OCI-LY1 (cell line): ENCODE results near the gene NCCRP1.

ENCODE experiments used
- H2AFZ ChIP-seq: fragments of 200-600 bp; sonication (generic), shearing (Covaris generic); 2 replicates; pipeline ENCODE4 v1.6.0; 2014; ENCODE audit warnings: antibody characterized with exemption, mild to moderate bottlenecking, low read length
- H3F3A ChIP-seq: fragments of 200-600 bp; sonication (generic), shearing (Covaris generic); 2 replicates; pipeline ENCODE4 v1.6.0; 2014; ENCODE audit warnings: mild to moderate bottlenecking, antibody characterized with exemption, low read length, moderate library complexity; ENCODE audit not compliant: insufficient read depth
- H3K27ac ChIP-seq: fragments of 200-600 bp; sonication (generic); 2 replicates; pipeline ENCODE4 v1.5.1; 2014; ENCODE audit warnings: low read length, mixed run types, mild to moderate bottlenecking, low read depth; ENCODE audit not compliant: poor library complexity, severe bottlenecking
- H3K27me3 ChIP-seq: fragments of 200-600 bp; sonication (generic); 2 replicates; pipeline ENCODE4 v1.6.0; 2014; ENCODE audit warnings: antibody characterized with exemption, mild to moderate bottlenecking, low read length, moderate library complexity; ENCODE audit not compliant: insufficient read depth
- H3K36me3 ChIP-seq: fragments of 200-600 bp; sonication (generic); 2 replicates; pipeline ENCODE4 v1.6.1; 2014; ENCODE audit warnings: mild to moderate bottlenecking, antibody characterized with exemption, low read length, moderate library complexity, mixed read lengths; ENCODE audit not compliant: insufficient read depth
- H3K4me1 ChIP-seq: fragments of 200-600 bp; sonication (generic); 2 replicates; pipeline ENCODE4 v1.5.1; 2014; ENCODE audit warnings: mild to moderate bottlenecking, low read length, moderate library complexity; ENCODE audit not compliant: insufficient read depth, severe bottlenecking
- H3K4me2 ChIP-seq: fragments of 200-600 bp; sonication (generic), shearing (Covaris generic); 2 replicates; pipeline ENCODE4 v1.6.1; 2014; ENCODE audit warnings: low read length
- H3K4me3 ChIP-seq: fragments of 200-600 bp; sonication (generic); 2 replicates; pipeline ENCODE4 v1.5.1; 2014; ENCODE audit warnings: low read length, low read depth, mild to moderate bottlenecking, mixed read lengths; ENCODE audit not compliant: poor library complexity, severe bottlenecking
- H3K79me2 ChIP-seq: fragments of 200-600 bp; shearing (Covaris generic); 2 replicates; pipeline ENCODE4 v1.6.1; 2016; ENCODE audit warnings: mixed run types, low read length, mixed read lengths; ENCODE audit not compliant: insufficient read depth
- H3K9ac ChIP-seq: fragments of 200-600 bp; sonication (generic), shearing (Covaris generic); 2 replicates; pipeline ENCODE4 v1.6.1; 2014; ENCODE audit warnings: mild to moderate bottlenecking, low read length, mixed read lengths
- H3K9me2 ChIP-seq: fragments of 200-600 bp; sonication (generic), shearing (Covaris generic); 2 replicates; pipeline ENCODE4 v1.6.1; 2014; ENCODE audit warnings: low read depth, mild to moderate bottlenecking, low read length, mixed read lengths
- H3K9me3 ChIP-seq: fragments of 200-600 bp; shearing (Covaris generic); 2 replicates; pipeline ENCODE4 v1.6.1; 2014; ENCODE audit warnings: low read length, mixed read lengths
- H4K20me1 ChIP-seq: fragments of 200-600 bp; sonication (generic), shearing (Covaris generic); 2 replicates; pipeline ENCODE4 v1.6.0; 2016; ENCODE audit warnings: mild to moderate bottlenecking, low read length; ENCODE audit not compliant: insufficient read depth
- CTCF ChIP-seq: fragments of 200-600 bp; sonication (generic), shearing (Covaris generic); IDR thresholded peaks from 2 replicates; pipeline ENCODE4 v1.5.1; 2017; ENCODE audit warnings: mild to moderate bottlenecking, antibody characterized with exemption, low read length, moderate library complexity, mixed read lengths
- EZH2 ChIP-seq: fragments of 200-600 bp; sonication (generic), shearing (Covaris generic); IDR thresholded peaks from 2 replicates; pipeline ENCODE4 v1.8.0; 2017; ENCODE audit warnings: borderline replicate concordance, mixed run types, mild to moderate bottlenecking, antibody characterized with exemption, low read length, moderate library complexity, mixed read lengths

The NCCRP1 gene

GRCh38 chr19:39150235-39150634 lies 46.5 kb upstream of the NCCRP1 start:
- Histone ChIP-seq H3K9me3 (no peaks in the 10 kb centered on the region), H3K27ac (no peak overlapping the region), H3K9ac (no peak overlapping the region), H3K9me2 (no peaks in the 10 kb centered on the region), H3K79me2 (no peaks in the 10 kb centered on the region), H3K4me2 (no peak overlapping the region), H3K27me3 (no peaks in the 10 kb centered on the region), H3K4me3 (no peak overlapping the region), H3K4me1 (no peaks in the 10 kb centered on the region), H3F3A (no peaks in the 10 kb centered on the region), H4K20me1 (no peaks in the 10 kb centered on the region), H3K36me3 (0 out of 2 replicates have a peak, but pooled peaks cover 6% of the 10 kb centered on the region), H2AFZ (no peak overlapping the region)
- no peak for TF ChIP-seq EZH2
- no peak for TF ChIP-seq CTCF

- Histone ChIP-seq H4K20me1 (no peaks in the 10 kb centered on the region), H3K27ac (no peak overlapping the region)
- TF ChIP-seq EZH2 = no peak
Observed at GRCh38 chr19:39150807-39151600, 45.8 kb upstream of the NCCRP1 start.

GRCh38 chr19:39152066-39152465 lies 44.7 kb upstream of the NCCRP1 start:
- H2AFZ ChIP-seq = no peak overlapping the region

More at GRCh38 chr19:39150807-39151600, 45.8 kb upstream of the NCCRP1 start:
- H2AFZ ChIP-seq = no peak overlapping the region
- no peaks in the 10 kb centered on the region for H3K9me3 ChIP-seq
- H3K27me3 ChIP-seq = no peaks in the 10 kb centered on the region
- no peaks in the 10 kb centered on the region for H3K9me2 ChIP-seq
- H3K4me3 ChIP-seq = no peak overlapping the region
- H3K36me3 ChIP-seq = 0 out of 2 replicates have a peak, but pooled peaks cover 6% of the 10 kb centered on the region
- H3K79me2 ChIP-seq = no peaks in the 10 kb centered on the region
- no peak overlapping the region for H3K4me2 ChIP-seq
- no peaks in the 10 kb centered on the region for H3K4me1 ChIP-seq
- H3K9ac ChIP-seq = no peak overlapping the region
- no peaks in the 10 kb centered on the region for H3F3A ChIP-seq

More at GRCh38 chr19:39152066-39152465, 44.7 kb upstream of the NCCRP1 start:
- Histone ChIP-seq H3K36me3 (0 out of 2 replicates have a peak, but pooled peaks cover 6% of the 10 kb centered on the region), H3F3A (no peaks in the 10 kb centered on the region), H3K4me2 (no peak overlapping the region), H3K27me3 (no peaks in the 10 kb centered on the region), H3K9me2 (no peaks in the 10 kb centered on the region), H3K27ac (no peak overlapping the region), H3K4me1 (no peaks in the 10 kb centered on the region), H3K4me3 (no peak overlapping the region), H4K20me1 (no peaks in the 10 kb centered on the region), H3K79me2 (no peaks in the 10 kb centered on the region), H3K9ac (no peak overlapping the region), H3K9me3 (no peaks in the 10 kb centered on the region)
- TF ChIP-seq CTCF (no peak), EZH2 (no peak)
